Left lung (tissue), 10 donors: Measurements from ENCODE around the gene CALHM6. TPM values are rescaled to one million over a fixed set of nuclear protein-coding genes. Genes with fewer than 3 reads are reported as not detected.
A peak's percentile ranks its signal among the peaks of the same experiment; 100 is the strongest.

ENCODE experiments used
- ATAC-seq: fragments of 200-7000 bp; cut with Tn5 transposase; one replicate; pipeline ENCODE4 v1.9.1; 2020; ENCODE audit warnings: moderate library complexity
- DNase-seq, 4 donors: peaks; one replicate each; pipeline ENCODE4 v3.0.0-alpha.2; 2013 to 2020
- H3K27ac ChIP-seq, 2 donors: fragments of 200-600 bp; sonication (generic) in 1 of 2; one replicate each; pipeline versions ENCODE4 v1.5.0 to v1.8.0; 2020 to 2021
- H3K27me3 ChIP-seq, 2 donors: fragments of 200-600 bp; sonication (generic) in 1 of 2; one replicate each; pipeline versions ENCODE4 v1.5.0 to v1.8.0; 2020 to 2021
- H3K36me3 ChIP-seq, 2 donors: fragments of 200-600 bp; sonication (generic) in 1 of 2; one replicate each; pipeline versions ENCODE4 v1.5.0 to v1.8.0; 2020 to 2021
- H3K4me1 ChIP-seq, 2 donors: fragments of 200-600 bp; one replicate each; pipeline ENCODE4 v1.8.0; 2021
- H3K4me3 ChIP-seq, 2 donors: fragments of 200-600 bp; sonication (generic) in 1 of 2; one replicate each; pipeline versions ENCODE4 v1.5.0 to v1.8.0; 2020 to 2021; ENCODE audit warnings: mild to moderate bottlenecking in 1 of 2
- H3K9me3 ChIP-seq, 2 donors: fragments of 200-600 bp; sonication (generic) in 1 of 2; one replicate each; pipeline versions ENCODE4 v1.5.0 to v1.8.0; 2020 to 2021
- intact Hi-C, 2 donors: fragments of 100-400 bp; cut with DNase I; formaldehyde crosslinking; loops; one replicate each; pipeline versions ENCODE4 v1.11.2 to v1.14.2; 2022
- polyA plus RNA-seq, 6 donors: library from polyadenylated mRNA; unstranded; fragments of 120-200 nt; gene quantifications; one replicate each; pipeline ENCODE4 v1.2.1, GENCODE V29; 2013; ENCODE audit not compliant: insufficient read length in 6 of 6
- total RNA-seq, 2 donors: library from RNA; stranded (reverse); fragmentation: NEBNext Ultra II Directional; extraction: Animal tissue kit (Norgen Biotek cat#: 25700); gene quantifications; one replicate each; pipeline ENCODE4 v1.2.1, GENCODE V29; 2021
- TF ChIP-seq, protein P1 (sequence below), 2 donors: fragments of 200-600 bp; sonication (generic) in 1 of 2; IDR thresholded peaks; one replicate each; pipeline versions ENCODE4 v1.5.0 to v1.8.0; 2021; ENCODE audit warnings: antibody characterized with exemption in 2 of 2
- donor health status: DM: no; HTN: yes; CAD: no.
- donor health status: DM: no; HTN: no; CAD: no.

The CALHM6 gene
- total and polyA plus RNA-seq, 8 donors: 2.1 to 9.1 (median 6.1) TPM

DNA sequence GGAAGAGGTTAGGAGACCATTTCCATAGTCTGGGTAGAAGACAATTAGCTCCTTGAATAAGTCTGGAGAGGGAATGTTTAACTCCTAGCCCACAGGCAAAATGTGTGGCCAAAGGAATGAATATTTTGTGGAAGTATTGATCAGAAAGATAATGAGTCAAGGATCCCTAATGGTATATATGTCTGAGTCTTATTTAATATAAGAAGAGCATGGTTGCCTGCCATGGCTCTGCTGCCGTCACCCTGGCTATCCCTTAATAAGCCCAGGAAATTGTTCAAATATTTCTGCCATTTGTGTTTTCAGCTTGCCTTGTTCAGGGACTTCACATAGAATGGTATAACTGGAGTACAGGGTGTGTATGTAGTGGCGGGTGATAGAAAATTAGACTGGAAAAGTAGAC, 18.1 kb upstream of the CALHM6 start:
- TF ChIP-seq, protein P1, sequence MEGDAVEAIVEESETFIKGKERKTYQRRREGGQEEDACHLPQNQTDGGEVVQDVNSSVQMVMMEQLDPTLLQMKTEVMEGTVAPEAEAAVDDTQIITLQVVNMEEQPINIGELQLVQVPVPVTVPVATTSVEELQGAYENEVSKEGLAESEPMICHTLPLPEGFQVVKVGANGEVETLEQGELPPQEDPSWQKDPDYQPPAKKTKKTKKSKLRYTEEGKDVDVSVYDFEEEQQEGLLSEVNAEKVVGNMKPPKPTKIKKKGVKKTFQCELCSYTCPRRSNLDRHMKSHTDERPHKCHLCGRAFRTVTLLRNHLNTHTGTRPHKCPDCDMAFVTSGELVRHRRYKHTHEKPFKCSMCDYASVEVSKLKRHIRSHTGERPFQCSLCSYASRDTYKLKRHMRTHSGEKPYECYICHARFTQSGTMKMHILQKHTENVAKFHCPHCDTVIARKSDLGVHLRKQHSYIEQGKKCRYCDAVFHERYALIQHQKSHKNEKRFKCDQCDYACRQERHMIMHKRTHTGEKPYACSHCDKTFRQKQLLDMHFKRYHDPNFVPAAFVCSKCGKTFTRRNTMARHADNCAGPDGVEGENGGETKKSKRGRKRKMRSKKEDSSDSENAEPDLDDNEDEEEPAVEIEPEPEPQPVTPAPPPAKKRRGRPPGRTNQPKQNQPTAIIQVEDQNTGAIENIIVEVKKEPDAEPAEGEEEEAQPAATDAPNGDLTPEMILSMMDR (IDR thresholded peaks at IDR 0.05): no peak
- Histone ChIP-seq H3K4me3 (no peak overlapping the region), H3K9me3 (no peaks in the 10 kb centered on the region), H3K27ac (no peak overlapping the region), H3K4me1 (peaks cover 10 to 33% of the 10 kb centered on the region in 2 donors), H3K36me3 (no peaks in the 10 kb centered on the region), H3K27me3 (no peaks in the 10 kb centered on the region)
- no peak for DNase-seq
- no peak for ATAC-seq
- intact Hi-C loops: no loop called here

GRCh38 chr6:116444092-116444491, 17.1 kb upstream of the CALHM6 start:
- TF ChIP-seq, protein P1 (IDR thresholded peaks at IDR 0.05): peak; percentile 26 to 52
- peaks cover 10 to 33% of the 10 kb centered on the region in 2 donors for H3K4me1 ChIP-seq
- no peaks in the 10 kb centered on the region for H3K9me3 ChIP-seq
- DNase-seq (no peak), ATAC-seq (peak; percentile 64)
- H3K36me3 ChIP-seq: no peaks in the 10 kb centered on the region
- no peak overlapping the region for H3K4me3 ChIP-seq
- intact Hi-C loops: no loop called here
- H3K27ac ChIP-seq: no peak overlapping the region
- no peaks in the 10 kb centered on the region for H3K27me3 ChIP-seq

GRCh38 chr6:116444575-116444974, 16.6 kb upstream of the CALHM6 start:
- Histone ChIP-seq H3K36me3 (no peaks in the 10 kb centered on the region), H3K4me3 (no peak overlapping the region), H3K4me1 (peaks cover 10 to 36% of the 10 kb centered on the region in 2 donors), H3K27ac (no peak overlapping the region), H3K9me3 (no peaks in the 10 kb centered on the region), H3K27me3 (no peaks in the 10 kb centered on the region)
- intact Hi-C loops: no loop called here
- no peak for DNase-seq
- ATAC-seq: no peak
- TF ChIP-seq, protein P1 (IDR thresholded peaks at IDR 0.05): no peak

- TF ChIP-seq, protein P1 (IDR thresholded peaks at IDR 0.05): no peak
- peak; percentile 24 for ATAC-seq
- Histone ChIP-seq H3K9me3 (no peaks in the 10 kb centered on the region), H3K4me3 (no peak overlapping the region), H3K27me3 (no peaks in the 10 kb centered on the region), H3K4me1 (peaks cover 10 to 41% of the 10 kb centered on the region in 2 donors), H3K36me3 (no peaks in the 10 kb centered on the region), H3K27ac (no peak overlapping the region)
- intact Hi-C loops: no loop called here
- no peak for DNase-seq
Observed at GRCh38 chr6:116445102-116445501, 16.1 kb upstream of the CALHM6 start.

DNA sequence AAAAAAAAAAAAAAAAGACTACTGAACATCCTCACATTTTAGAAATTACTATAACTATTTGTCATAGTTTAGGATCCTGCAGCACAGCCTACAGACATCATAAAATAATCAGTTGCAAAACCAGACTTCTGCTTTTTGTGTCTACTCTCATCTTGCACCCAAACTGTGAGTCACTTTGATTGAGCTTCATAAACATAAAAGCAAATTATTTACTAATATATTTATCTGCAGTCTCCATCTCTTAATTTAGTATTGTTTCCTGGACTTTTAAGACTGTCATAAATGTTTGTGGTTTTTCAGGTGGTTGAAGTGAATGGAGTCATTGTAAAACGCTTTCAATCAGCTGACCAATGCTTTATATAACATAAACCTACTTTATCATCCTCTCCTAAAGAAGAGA, 14.8 kb upstream of the CALHM6 start:
- intact Hi-C loops: no loop called here
- H3K27ac ChIP-seq: peak overlapping the region; percentile 1 to 47
- H3K4me1 ChIP-seq: peaks cover 10 to 54% of the 10 kb centered on the region in 2 donors
- DNase-seq (no peak), ATAC-seq (peak; percentile 18)
- no peak overlapping the region for H3K4me3 ChIP-seq
- H3K9me3 ChIP-seq: no peaks in the 10 kb centered on the region
- TF ChIP-seq, protein P1 (IDR thresholded peaks at IDR 0.05): no peak
- H3K36me3 ChIP-seq: no peaks in the 10 kb centered on the region
- no peaks in the 10 kb centered on the region for H3K27me3 ChIP-seq
